Suprapubic skin (tissue), 4 donors: ENCODE measurements around the gene AGMO. TPM values are rescaled to one million over a fixed set of nuclear protein-coding genes. Genes with fewer than 3 reads are reported as not detected.

Experiments used
- DNase-seq, 2 donors: peaks; one replicate each; pipeline ENCODE4 v3.0.0-alpha.2; 2019; ENCODE audit warnings: low spot score in 2 of 2
- H3K27ac ChIP-seq: fragments of 200-600 bp; sonication (generic); one replicate; pipeline ENCODE4 v1.5.1; 2019
- H3K27me3 ChIP-seq: fragments of 200-600 bp; sonication (generic); one replicate; pipeline ENCODE4 v1.5.1; 2019
- H3K36me3 ChIP-seq: fragments of 200-600 bp; sonication (generic); one replicate; pipeline ENCODE4 v1.5.1; 2019
- H3K4me1 ChIP-seq: fragments of 200-600 bp; sonication (generic); one replicate; pipeline ENCODE4 v1.5.1; 2019
- H3K4me3 ChIP-seq: fragments of 200-600 bp; sonication (generic); one replicate; pipeline ENCODE4 v1.5.1; 2019; ENCODE audit warnings: mild to moderate bottlenecking
- H3K9me3 ChIP-seq: fragments of 200-600 bp; sonication (generic); one replicate; pipeline ENCODE4 v1.5.1; 2019
- CTCF ChIP-seq, 2 donors: fragments of 200-600 bp in 1 of 2; fragments of 450-650 bp in 1 of 2; sonication (generic) in 1 of 2; IDR thresholded peaks; one replicate each; pipeline ENCODE4 v1.5.1; 2016 to 2019; ENCODE audit warnings: antibody characterized with exemption in 2 of 2, mild to moderate bottlenecking in 1 of 2, moderate library complexity in 1 of 2
- EP300 ChIP-seq: sonication (generic); formaldehyde crosslinking; IDR thresholded peaks from one replicate; pipeline ENCODE4 v1.6.1; 2017; ENCODE audit warnings: antibody characterized with exemption
- POLR2A ChIP-seq, 2 donors: fragments of 450-650 bp; IDR thresholded peaks; one replicate each; pipeline ENCODE4 v1.6.1; 2017; ENCODE audit warnings: antibody characterized with exemption in 2 of 2, mild to moderate bottlenecking in 2 of 2, moderate library complexity in 2 of 2
- POLR2AphosphoS5 ChIP-seq, 3 donors: sonication (generic); formaldehyde crosslinking; IDR thresholded peaks; one replicate each; pipeline ENCODE4 v1.6.1; 2017; ENCODE audit warnings: antibody characterized with exemption in 3 of 3
- WGBS: methylation state at CpG from one replicate; pipeline ENCODE4 v1.1.5; 2018; 5-methylcytosine and 5-hydroxymethylcytosine counted together
- total RNA-seq, 4 donors: library from RNA; depleted of rRNA; stranded (reverse); fragments of >200 nt; gene quantifications; one replicate each; pipeline ENCODE4 v1.1.0, GENCODE V29; 2016

The AGMO gene
- total RNA-seq, 4 donors from 2014 or later = 0.40 TPM; not detected in 3

- no peak overlapping the region for H3K27ac ChIP-seq
- no peaks in the 10 kb centered on the region for H3K36me3 ChIP-seq
- WGBS = 47% methylated on average over 6 of the region's 6 CpGs
- no peaks in the 10 kb centered on the region for H3K27me3 ChIP-seq
- no peak for DNase-seq
- H3K9me3 ChIP-seq = no peaks in the 10 kb centered on the region
- TF ChIP-seq POLR2AphosphoS5 (IDR thresholded peaks at IDR 0.05) = no peak
- no peak overlapping the region for H3K4me3 ChIP-seq
- no peaks in the 10 kb centered on the region for H3K4me1 ChIP-seq
Observed at GRCh38 chr7:15335390-15335789, 226.4 kb downstream of the AGMO start.

GRCh38 chr7:15334536-15335263, 227.1 kb downstream of the AGMO start:
- no peak overlapping the region for H3K4me3 ChIP-seq
- no peaks in the 10 kb centered on the region for H3K36me3 ChIP-seq
- TF ChIP-seq POLR2A (IDR thresholded peaks at IDR 0.05) (no peak), EP300 (no peak), POLR2AphosphoS5 (IDR thresholded peaks at IDR 0.05) (no peak), CTCF (IDR thresholded peaks at IDR 0.05) (no peak)
- WGBS = 59% methylated on average over 6 of the region's 6 CpGs
- H3K27me3 ChIP-seq = no peaks in the 10 kb centered on the region
- DNase-seq = no peak
- no peaks in the 10 kb centered on the region for H3K9me3 ChIP-seq
- H3K4me1 ChIP-seq = no peaks in the 10 kb centered on the region
- H3K27ac ChIP-seq = no peak overlapping the region

GRCh38 chr7:15332956-15333355, 228.9 kb downstream of the AGMO start:
- TF ChIP-seq POLR2AphosphoS5 (IDR thresholded peaks at IDR 0.05) = no peak
- no peak for TF ChIP-seq EP300
- TF ChIP-seq POLR2A (IDR thresholded peaks at IDR 0.05) = no peak
- no peak for TF ChIP-seq CTCF (IDR thresholded peaks at IDR 0.05)
- Histone ChIP-seq H3K9me3 (no peaks in the 10 kb centered on the region), H3K4me1 (no peaks in the 10 kb centered on the region), H3K27ac (no peak overlapping the region), H3K27me3 (no peaks in the 10 kb centered on the region), H3K36me3 (no peaks in the 10 kb centered on the region), H3K4me3 (no peak overlapping the region)
- 92% methylated on average over 2 of the region's 2 CpGs for WGBS
- no peak for DNase-seq

DNA sequence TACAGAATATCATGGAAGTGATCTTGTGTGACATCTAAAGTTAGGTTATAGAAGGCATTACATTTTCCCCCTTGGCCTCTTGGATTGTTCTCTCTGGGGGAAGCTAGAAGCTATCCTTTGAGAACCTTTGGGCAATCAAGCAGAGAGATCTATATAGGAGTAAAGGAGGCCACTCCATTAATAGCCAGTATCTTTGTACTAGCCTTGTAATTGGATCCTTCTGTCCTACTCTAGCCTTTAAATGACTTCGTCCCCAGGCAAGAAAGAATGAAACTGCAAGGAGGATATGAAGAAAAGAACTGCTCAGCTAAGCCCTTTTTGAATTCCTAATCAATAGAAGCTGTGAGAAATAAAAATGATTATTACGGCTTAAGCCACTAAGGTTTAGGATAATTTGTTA, 230.9 kb downstream of the AGMO start:
- H3K4me1 ChIP-seq = no peaks in the 10 kb centered on the region
- H3K36me3 ChIP-seq = no peaks in the 10 kb centered on the region
- no peak for TF ChIP-seq POLR2AphosphoS5 (IDR thresholded peaks at IDR 0.05)
- TF ChIP-seq CTCF (IDR thresholded peaks at IDR 0.05) = no peak
- TF ChIP-seq EP300 = no peak
- no peak for TF ChIP-seq POLR2A (IDR thresholded peaks at IDR 0.05)
- H3K27me3 ChIP-seq = no peaks in the 10 kb centered on the region
- H3K4me3 ChIP-seq = no peak overlapping the region
- H3K9me3 ChIP-seq = no peaks in the 10 kb centered on the region
- no peak for DNase-seq
- H3K27ac ChIP-seq = no peak overlapping the region
- 64% methylated on average over 2 of the region's 2 CpGs for WGBS

DNA sequence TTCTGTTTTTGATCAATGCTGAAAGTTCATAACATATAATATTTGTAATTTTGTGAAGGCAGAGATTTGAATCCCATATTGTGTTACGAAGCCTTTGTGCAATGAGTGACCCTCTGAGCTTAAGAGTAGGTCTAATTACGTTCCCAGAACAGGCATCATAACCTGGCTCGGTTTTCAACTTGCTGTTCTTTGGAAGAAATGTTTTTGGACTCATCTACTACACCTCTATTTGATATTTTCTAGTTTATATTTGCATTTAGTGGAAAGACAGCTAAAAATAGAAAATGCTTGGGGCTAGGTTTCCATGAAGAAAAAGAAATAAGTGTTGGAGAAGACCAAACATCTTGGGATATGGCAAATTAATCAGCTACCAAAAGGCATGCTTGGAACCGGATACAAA, 234.8 kb downstream of the AGMO start:
- H3K4me3 ChIP-seq = no peak overlapping the region
- H3K4me1 ChIP-seq = no peaks in the 10 kb centered on the region
- H3K27me3 ChIP-seq = no peaks in the 10 kb centered on the region
- 84% methylated on average over 4 of the region's 4 CpGs for WGBS
- no peaks in the 10 kb centered on the region for H3K9me3 ChIP-seq
- H3K27ac ChIP-seq = no peak overlapping the region
- no peak for DNase-seq
- no peaks in the 10 kb centered on the region for H3K36me3 ChIP-seq
- TF ChIP-seq POLR2A (IDR thresholded peaks at IDR 0.05) = no peak
- TF ChIP-seq CTCF (IDR thresholded peaks at IDR 0.05) = no peak
- TF ChIP-seq POLR2AphosphoS5 (IDR thresholded peaks at IDR 0.05) = no peak
- no peak for TF ChIP-seq EP300
